GM23338 (cell line): ENCODE results near the gene GNGT1. TPM values are rescaled to one million over a fixed set of nuclear protein-coding genes. Genes with fewer than 3 reads are reported as not detected.

Source experiments
- ATAC-seq: fragments of 200-7000 bp; cut with Tn5 transposase; 3 replicates; pipeline ENCODE4 v1.9.1; 2020
- DNase-seq: peaks from one replicate; pipeline ENCODE4 v3.0.0-alpha.2; 2015; ENCODE audit warnings: low spot score
- H2AFZ ChIP-seq: fragments of 200-600 bp; sonication (generic); 2 replicates; pipeline ENCODE4 v1.8.0; 2016; ENCODE audit warnings: antibody characterized with exemption, mild to moderate bottlenecking, moderate library complexity
- H3F3A ChIP-seq: fragments of 200-600 bp; sonication (generic); replicated peaks from 2 replicates; pipeline ENCODE4 v1.8.0; 2017; ENCODE audit warnings: antibody characterized with exemption, mixed run types, low read depth
- H3K27ac ChIP-seq: fragments of 200-600 bp; sonication (generic); 2 replicates; pipeline ENCODE4 v1.6.1; 2016; ENCODE audit warnings: low read depth
- H3K27me3 ChIP-seq: fragments of 200-600 bp; sonication (generic); 2 replicates; pipeline ENCODE4 v1.8.0; 2016; ENCODE audit warnings: mild to moderate bottlenecking, mixed run types, moderate library complexity; ENCODE audit not compliant: insufficient read depth
- H3K36me3 ChIP-seq: fragments of 200-600 bp; sonication (generic); 2 replicates; pipeline ENCODE4 v1.8.0; 2016; ENCODE audit warnings: mild to moderate bottlenecking; ENCODE audit not compliant: insufficient read depth
- H3K4me1 ChIP-seq: fragments of 200-600 bp; sonication (generic); 2 replicates; pipeline ENCODE4 v1.8.0; 2016; ENCODE audit warnings: mild to moderate bottlenecking, moderate library complexity; ENCODE audit not compliant: insufficient read depth
- H3K4me2 ChIP-seq: fragments of 200-600 bp; sonication (generic); 2 replicates; pipeline ENCODE4 v1.7.1; 2017; ENCODE audit warnings: mixed run types
- H3K4me3 ChIP-seq: fragments of 200-600 bp; sonication (generic); 2 replicates; pipeline ENCODE4 v1.6.1; 2016; ENCODE audit warnings: mixed run types
- H3K79me2 ChIP-seq: fragments of 200-600 bp; sonication (generic); replicated peaks from 2 replicates; pipeline ENCODE4 v1.8.0; 2017; ENCODE audit warnings: mild to moderate bottlenecking; ENCODE audit not compliant: insufficient read depth
- H3K9me2 ChIP-seq: fragments of 200-600 bp; sonication (generic); 2 replicates; pipeline ENCODE4 v1.8.0; 2017; ENCODE audit not compliant: insufficient read depth
- H4K20me1 ChIP-seq: fragments of 200-600 bp; sonication (generic); replicated peaks from 2 replicates; pipeline ENCODE4 v1.8.0; 2017; ENCODE audit warnings: mild to moderate bottlenecking; ENCODE audit not compliant: insufficient read depth
- H3K27ac Mint-ChIP-seq: 2 replicates; pipeline ENCODE4 v1.8.0; 2020; ENCODE audit warnings: inconsistent platforms, mild to moderate bottlenecking, moderate library complexity, mixed read lengths
- H3K27me3 Mint-ChIP-seq: 3 replicates; pipeline ENCODE4 v1.8.0; 2022; ENCODE audit warnings: low read depth, mild to moderate bottlenecking, moderate library complexity, mixed read lengths, inconsistent platforms; ENCODE audit not compliant: insufficient read depth, poor library complexity
- H3K36me3 Mint-ChIP-seq: 3 replicates; pipeline ENCODE4 v1.8.0; 2021; ENCODE audit warnings: low read depth, mild to moderate bottlenecking, inconsistent platforms, moderate library complexity, mixed read lengths
- H3K4me1 Mint-ChIP-seq: 3 replicates; pipeline ENCODE4 v1.8.0; 2020; ENCODE audit warnings: mild to moderate bottlenecking, inconsistent platforms, mixed read lengths
- H3K4me3 Mint-ChIP-seq: 3 replicates; pipeline ENCODE4 v1.8.0; 2021; ENCODE audit warnings: moderate library complexity, mild to moderate bottlenecking, inconsistent platforms, mixed read lengths
- H3K9me3 Mint-ChIP-seq: 3 replicates; pipeline ENCODE4 v1.8.0; 2020; ENCODE audit warnings: moderate library complexity, mild to moderate bottlenecking, inconsistent platforms, mixed read lengths
- CREB1 ChIP-seq: fragments of 250-450 bp; sonication (Bioruptor Pico); IDR thresholded peaks from 2 replicates; pipeline ENCODE4 v1.5.0; 2020; ENCODE audit warnings: low read depth, mild to moderate bottlenecking, moderate library complexity
- EZH2 ChIP-seq: fragments of 200-600 bp; sonication (generic); IDR thresholded peaks from one replicate; pipeline ENCODE4 v1.8.0; 2017; ENCODE audit warnings: antibody characterized with exemption, mild to moderate bottlenecking, low read depth; ENCODE audit not compliant: unreplicated experiment
- EZH2phosphoT487 ChIP-seq: fragments of 200-600 bp; sonication (generic); IDR thresholded peaks from one replicate; pipeline ENCODE4 v1.8.1; 2018; ENCODE audit warnings: antibody characterized with exemption; ENCODE audit not compliant: unreplicated experiment
- JUNB ChIP-seq: IDR thresholded peaks from one replicate; pipeline ENCODE4 v1.6.1; 2016; ENCODE audit warnings: antibody characterized with exemption; ENCODE audit not compliant: unreplicated experiment
- NANOG ChIP-seq: IDR thresholded peaks from 2 replicates; pipeline ENCODE4 v1.6.1; 2016; ENCODE audit warnings: antibody characterized with exemption, borderline replicate concordance
- POLR2AphosphoS5 ChIP-seq: IDR thresholded peaks from 2 replicates; pipeline ENCODE4 v1.6.1; 2016; ENCODE audit warnings: antibody characterized with exemption, low read depth
- STAT1 ChIP-seq: IDR thresholded peaks from one replicate; pipeline ENCODE4 v1.6.1; 2016; ENCODE audit warnings: antibody characterized with exemption; ENCODE audit not compliant: unreplicated experiment
- ZNF114 ChIP-seq: fragments of 250-450 bp; sonication (Bioruptor Pico); IDR thresholded peaks from 2 replicates; pipeline ENCODE4 v1.5.0; 2020; ENCODE audit warnings: mild to moderate bottlenecking, moderate library complexity
- ZNF331 ChIP-seq: fragments of 250-450 bp; sonication (Bioruptor Pico); IDR thresholded peaks from 2 replicates; pipeline ENCODE4 v1.5.0; 2020; ENCODE audit warnings: low read depth, mild to moderate bottlenecking, moderate library complexity
- long read RNA-seq: library from polyadenylated mRNA; unstranded; transcript quantifications from one replicate; pipeline ENCODE4 v2.0.0, GENCODE V29; 2020; ENCODE audit not compliant: unreplicated experiment
- polyA plus RNA-seq: library from polyadenylated mRNA; unstranded; fragments of >200 nt; fragmentation: Nextera tagmentation; extraction: Ambion mirVana; gene quantifications from 2 replicates; pipeline ENCODE4 v1.2.1, GENCODE V29; 2016
- total RNA-seq: library from RNA; depleted of rRNA; stranded (reverse); fragments of >200 nt; shearing (Covaris generic); gene quantifications from 2 replicates; pipeline ENCODE4 v1.2.3, GENCODE V29; 2014; rRNA removed
- TF ChIP-seq, protein P1 (sequence below): IDR thresholded peaks from 2 replicates; pipeline ENCODE4 v1.6.1; 2016; ENCODE audit warnings: antibody characterized with exemption
- TF ChIP-seq, protein P2 (sequence below): fragments of 250-450 bp; sonication (Bioruptor Pico); IDR thresholded peaks from 2 replicates; pipeline ENCODE4 v1.5.0; 2020; ENCODE audit warnings: mild to moderate bottlenecking, moderate library complexity
- TF ChIP-seq, protein P3 (sequence below): IDR thresholded peaks from one replicate; pipeline ENCODE4 v1.6.1; 2018; ENCODE audit warnings: antibody characterized with exemption; ENCODE audit not compliant: unreplicated experiment
- TF ChIP-seq, protein P4 (sequence below), 2 experiments: fragments of 200-600 bp in 1 of 2; sonication (generic) in 1 of 2; conservative IDR thresholded peaks; 2 replicates each; pipeline versions ENCODE4 v1.5.1 to v1.6.1; 2016 to 2017; ENCODE audit warnings: antibody characterized with exemption in 2 of 2, low read depth in 2 of 2, mild to moderate bottlenecking in 2 of 2, moderate library complexity in 1 of 2

Gene GNGT1
- total RNA-seq (not detected in 2 replicates), polyA plus RNA-seq (0.87 and 1.6 TPM in 2 replicates)
- long read RNA-seq, partial matches to known transcripts: 0 of 3 reads
- long read RNA-seq, other reads (novel, unspliced or antisense): 3 of 3 reads

DNA sequence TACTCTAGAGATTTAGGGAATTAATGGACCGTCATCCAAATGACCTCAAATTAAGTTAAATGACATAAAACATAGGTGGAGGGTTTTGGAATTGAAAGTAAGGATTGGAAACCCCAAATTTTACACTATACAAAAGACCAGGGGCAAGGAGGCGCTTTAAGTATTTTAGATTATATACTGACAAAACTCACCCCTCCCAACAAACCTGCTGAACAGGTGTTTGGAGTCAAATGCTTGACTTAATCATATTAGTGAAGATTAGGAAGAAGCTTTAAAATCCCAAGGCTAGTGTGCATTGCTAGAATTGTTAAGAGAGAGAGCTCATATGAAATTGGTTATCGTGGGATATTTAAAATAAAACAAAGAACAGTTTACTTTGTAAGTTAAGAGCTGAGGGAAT, at the start of gene GNGT1:
Gene GNGT1, plus strand, starts transcription at position 301 of the 400 bp plus-strand sequence. CDS start 180 bp downstream, outside the sequence.
- no peaks in the 10 kb centered on the region for H3K36me3 Mint-ChIP-seq
- Histone ChIP-seq H3K4me1 (no peaks in the 10 kb centered on the region), H3K36me3 (no peaks in the 10 kb centered on the region), H3K27ac (no peak within 1 kb of the TSS), H3K9me2 (no peaks in the 10 kb centered on the region), H3K79me2 (no peaks in the 10 kb centered on the region), H3K4me3 (no peak within 1 kb of the TSS), H3K27me3 (no peaks in the 10 kb centered on the region), H2AFZ (no peak within 1 kb of the TSS), H3K4me2 (no peak within 1 kb of the TSS), H4K20me1 (no peaks in the 10 kb centered on the region), H3F3A (no peaks in the 10 kb centered on the region)
- no peaks in the 10 kb centered on the region for H3K27me3 Mint-ChIP-seq
- H3K4me3 Mint-ChIP-seq: no peak within 1 kb of the TSS
- no peaks in the 10 kb centered on the region for H3K9me3 Mint-ChIP-seq
- ATAC-seq (no peak), DNase-seq (no peak)
- H3K27ac Mint-ChIP-seq: no peak within 1 kb of the TSS
- TF ChIP-seq EZH2: no peak
- TF ChIP-seq, protein P1, sequence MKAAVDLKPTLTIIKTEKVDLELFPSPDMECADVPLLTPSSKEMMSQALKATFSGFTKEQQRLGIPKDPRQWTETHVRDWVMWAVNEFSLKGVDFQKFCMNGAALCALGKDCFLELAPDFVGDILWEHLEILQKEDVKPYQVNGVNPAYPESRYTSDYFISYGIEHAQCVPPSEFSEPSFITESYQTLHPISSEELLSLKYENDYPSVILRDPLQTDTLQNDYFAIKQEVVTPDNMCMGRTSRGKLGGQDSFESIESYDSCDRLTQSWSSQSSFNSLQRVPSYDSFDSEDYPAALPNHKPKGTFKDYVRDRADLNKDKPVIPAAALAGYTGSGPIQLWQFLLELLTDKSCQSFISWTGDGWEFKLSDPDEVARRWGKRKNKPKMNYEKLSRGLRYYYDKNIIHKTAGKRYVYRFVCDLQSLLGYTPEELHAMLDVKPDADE: no peak
- TF ChIP-seq ZNF331 (CRISPR knock-in tag): no peak
- TF ChIP-seq, protein P2, sequence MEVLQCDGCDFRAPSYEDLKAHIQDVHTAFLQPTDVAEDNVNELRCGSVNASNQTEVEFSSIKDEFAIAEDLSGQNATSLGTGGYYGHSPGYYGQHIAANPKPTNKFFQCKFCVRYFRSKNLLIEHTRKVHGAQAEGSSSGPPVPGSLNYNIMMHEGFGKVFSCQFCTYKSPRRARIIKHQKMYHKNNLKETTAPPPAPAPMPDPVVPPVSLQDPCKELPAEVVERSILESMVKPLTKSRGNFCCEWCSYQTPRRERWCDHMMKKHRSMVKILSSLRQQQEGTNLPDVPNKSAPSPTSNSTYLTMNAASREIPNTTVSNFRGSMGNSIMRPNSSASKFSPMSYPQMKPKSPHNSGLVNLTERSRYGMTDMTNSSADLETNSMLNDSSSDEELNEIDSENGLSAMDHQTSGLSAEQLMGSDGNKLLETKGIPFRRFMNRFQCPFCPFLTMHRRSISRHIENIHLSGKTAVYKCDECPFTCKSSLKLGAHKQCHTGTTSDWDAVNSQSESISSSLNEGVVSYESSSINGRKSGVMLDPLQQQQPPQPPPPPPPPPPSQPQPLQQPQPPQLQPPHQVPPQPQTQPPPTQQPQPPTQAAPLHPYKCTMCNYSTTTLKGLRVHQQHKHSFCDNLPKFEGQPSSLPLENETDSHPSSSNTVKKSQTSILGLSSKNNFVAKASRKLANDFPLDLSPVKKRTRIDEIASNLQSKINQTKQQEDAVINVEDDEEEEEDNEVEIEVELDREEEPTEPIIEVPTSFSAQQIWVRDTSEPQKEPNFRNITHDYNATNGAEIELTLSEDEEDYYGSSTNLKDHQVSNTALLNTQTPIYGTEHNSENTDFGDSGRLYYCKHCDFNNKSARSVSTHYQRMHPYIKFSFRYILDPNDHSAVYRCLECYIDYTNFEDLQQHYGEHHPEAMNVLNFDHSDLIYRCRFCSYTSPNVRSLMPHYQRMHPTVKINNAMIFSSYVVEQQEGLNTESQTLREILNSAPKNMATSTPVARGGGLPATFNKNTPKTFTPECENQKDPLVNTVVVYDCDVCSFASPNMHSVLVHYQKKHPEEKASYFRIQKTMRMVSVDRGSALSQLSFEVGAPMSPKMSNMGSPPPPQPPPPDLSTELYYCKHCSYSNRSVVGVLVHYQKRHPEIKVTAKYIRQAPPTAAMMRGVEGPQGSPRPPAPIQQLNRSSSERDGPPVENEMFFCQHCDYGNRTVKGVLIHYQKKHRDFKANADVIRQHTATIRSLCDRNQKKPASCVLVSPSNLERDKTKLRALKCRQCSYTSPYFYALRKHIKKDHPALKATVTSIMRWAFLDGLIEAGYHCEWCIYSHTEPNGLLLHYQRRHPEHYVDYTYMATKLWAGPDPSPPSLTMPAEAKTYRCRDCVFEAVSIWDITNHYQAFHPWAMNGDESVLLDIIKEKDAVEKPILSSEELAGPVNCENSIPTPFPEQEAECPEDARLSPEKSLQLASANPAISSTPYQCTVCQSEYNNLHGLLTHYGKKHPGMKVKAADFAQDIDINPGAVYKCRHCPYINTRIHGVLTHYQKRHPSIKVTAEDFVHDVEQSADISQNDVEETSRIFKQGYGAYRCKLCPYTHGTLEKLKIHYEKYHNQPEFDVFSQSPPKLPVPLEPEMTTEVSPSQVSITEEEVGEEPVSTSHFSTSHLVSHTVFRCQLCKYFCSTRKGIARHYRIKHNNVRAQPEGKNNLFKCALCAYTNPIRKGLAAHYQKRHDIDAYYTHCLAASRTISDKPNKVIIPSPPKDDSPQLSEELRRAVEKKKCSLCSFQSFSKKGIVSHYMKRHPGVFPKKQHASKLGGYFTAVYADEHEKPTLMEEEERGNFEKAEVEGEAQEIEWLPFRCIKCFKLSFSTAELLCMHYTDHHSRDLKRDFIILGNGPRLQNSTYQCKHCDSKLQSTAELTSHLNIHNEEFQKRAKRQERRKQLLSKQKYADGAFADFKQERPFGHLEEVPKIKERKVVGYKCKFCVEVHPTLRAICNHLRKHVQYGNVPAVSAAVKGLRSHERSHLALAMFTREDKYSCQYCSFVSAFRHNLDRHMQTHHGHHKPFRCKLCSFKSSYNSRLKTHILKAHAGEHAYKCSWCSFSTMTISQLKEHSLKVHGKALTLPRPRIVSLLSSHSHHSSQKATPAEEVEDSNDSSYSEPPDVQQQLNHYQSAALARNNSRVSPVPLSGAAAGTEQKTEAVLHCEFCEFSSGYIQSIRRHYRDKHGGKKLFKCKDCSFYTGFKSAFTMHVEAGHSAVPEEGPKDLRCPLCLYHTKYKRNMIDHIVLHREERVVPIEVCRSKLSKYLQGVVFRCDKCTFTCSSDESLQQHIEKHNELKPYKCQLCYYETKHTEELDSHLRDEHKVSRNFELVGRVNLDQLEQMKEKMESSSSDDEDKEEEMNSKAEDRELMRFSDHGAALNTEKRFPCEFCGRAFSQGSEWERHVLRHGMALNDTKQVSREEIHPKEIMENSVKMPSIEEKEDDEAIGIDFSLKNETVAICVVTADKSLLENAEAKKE (CRISPR knock-in tag): no peak
- TF ChIP-seq EZH2phosphoT487: no peak
- no peak for TF ChIP-seq STAT1
- TF ChIP-seq CREB1: no peak
- TF ChIP-seq NANOG: no peak
- TF ChIP-seq, protein P3, sequence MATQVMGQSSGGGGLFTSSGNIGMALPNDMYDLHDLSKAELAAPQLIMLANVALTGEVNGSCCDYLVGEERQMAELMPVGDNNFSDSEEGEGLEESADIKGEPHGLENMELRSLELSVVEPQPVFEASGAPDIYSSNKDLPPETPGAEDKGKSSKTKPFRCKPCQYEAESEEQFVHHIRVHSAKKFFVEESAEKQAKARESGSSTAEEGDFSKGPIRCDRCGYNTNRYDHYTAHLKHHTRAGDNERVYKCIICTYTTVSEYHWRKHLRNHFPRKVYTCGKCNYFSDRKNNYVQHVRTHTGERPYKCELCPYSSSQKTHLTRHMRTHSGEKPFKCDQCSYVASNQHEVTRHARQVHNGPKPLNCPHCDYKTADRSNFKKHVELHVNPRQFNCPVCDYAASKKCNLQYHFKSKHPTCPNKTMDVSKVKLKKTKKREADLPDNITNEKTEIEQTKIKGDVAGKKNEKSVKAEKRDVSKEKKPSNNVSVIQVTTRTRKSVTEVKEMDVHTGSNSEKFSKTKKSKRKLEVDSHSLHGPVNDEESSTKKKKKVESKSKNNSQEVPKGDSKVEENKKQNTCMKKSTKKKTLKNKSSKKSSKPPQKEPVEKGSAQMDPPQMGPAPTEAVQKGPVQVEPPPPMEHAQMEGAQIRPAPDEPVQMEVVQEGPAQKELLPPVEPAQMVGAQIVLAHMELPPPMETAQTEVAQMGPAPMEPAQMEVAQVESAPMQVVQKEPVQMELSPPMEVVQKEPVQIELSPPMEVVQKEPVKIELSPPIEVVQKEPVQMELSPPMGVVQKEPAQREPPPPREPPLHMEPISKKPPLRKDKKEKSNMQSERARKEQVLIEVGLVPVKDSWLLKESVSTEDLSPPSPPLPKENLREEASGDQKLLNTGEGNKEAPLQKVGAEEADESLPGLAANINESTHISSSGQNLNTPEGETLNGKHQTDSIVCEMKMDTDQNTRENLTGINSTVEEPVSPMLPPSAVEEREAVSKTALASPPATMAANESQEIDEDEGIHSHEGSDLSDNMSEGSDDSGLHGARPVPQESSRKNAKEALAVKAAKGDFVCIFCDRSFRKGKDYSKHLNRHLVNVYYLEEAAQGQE: no peak
- TF ChIP-seq POLR2AphosphoS5: no peak
- TF ChIP-seq, protein P4, sequence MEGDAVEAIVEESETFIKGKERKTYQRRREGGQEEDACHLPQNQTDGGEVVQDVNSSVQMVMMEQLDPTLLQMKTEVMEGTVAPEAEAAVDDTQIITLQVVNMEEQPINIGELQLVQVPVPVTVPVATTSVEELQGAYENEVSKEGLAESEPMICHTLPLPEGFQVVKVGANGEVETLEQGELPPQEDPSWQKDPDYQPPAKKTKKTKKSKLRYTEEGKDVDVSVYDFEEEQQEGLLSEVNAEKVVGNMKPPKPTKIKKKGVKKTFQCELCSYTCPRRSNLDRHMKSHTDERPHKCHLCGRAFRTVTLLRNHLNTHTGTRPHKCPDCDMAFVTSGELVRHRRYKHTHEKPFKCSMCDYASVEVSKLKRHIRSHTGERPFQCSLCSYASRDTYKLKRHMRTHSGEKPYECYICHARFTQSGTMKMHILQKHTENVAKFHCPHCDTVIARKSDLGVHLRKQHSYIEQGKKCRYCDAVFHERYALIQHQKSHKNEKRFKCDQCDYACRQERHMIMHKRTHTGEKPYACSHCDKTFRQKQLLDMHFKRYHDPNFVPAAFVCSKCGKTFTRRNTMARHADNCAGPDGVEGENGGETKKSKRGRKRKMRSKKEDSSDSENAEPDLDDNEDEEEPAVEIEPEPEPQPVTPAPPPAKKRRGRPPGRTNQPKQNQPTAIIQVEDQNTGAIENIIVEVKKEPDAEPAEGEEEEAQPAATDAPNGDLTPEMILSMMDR (conservative IDR thresholded peaks at IDR 0.05; ENCODE audit: low read depth in 2 of 2): no peak
- TF ChIP-seq JUNB: no peak
- no peak for TF ChIP-seq ZNF114 (CRISPR knock-in tag)
- peaks cover 5% of the 10 kb centered on the region; the same call in 2 of the 3 replicates for H3K4me1 Mint-ChIP-seq
